Large intestine (tissue), 3 donors: ENCODE results near the gene IL12A. TPM values are rescaled to one million over a fixed set of nuclear protein-coding genes. Genes with fewer than 3 reads are reported as not detected.
A peak's percentile ranks its signal among the peaks of the same experiment; 100 is the strongest.

Source experiments
- DNase-seq, 2 donors: peaks; one replicate each; pipeline versions ENCODE4 v3.0.0 to v3.0.0-alpha.2; 2013
- H3K27ac ChIP-seq: one replicate; pipeline ENCODE4 v1.5.1; 2013; ENCODE audit warnings: low read length
- H3K27me3 ChIP-seq: 2 replicates; pipeline ENCODE4 v1.6.1; 2013; ENCODE audit warnings: low read length; ENCODE audit not compliant: control insufficient read depth, insufficient read depth
- H3K36me3 ChIP-seq: 2 replicates; pipeline ENCODE4 v1.6.1; 2013; ENCODE audit warnings: low read length; ENCODE audit not compliant: control insufficient read depth, insufficient read depth
- H3K4me1 ChIP-seq: one replicate; pipeline ENCODE4 v1.6.1; 2013; ENCODE audit warnings: low read length; ENCODE audit not compliant: control insufficient read depth, insufficient read depth
- H3K4me3 ChIP-seq: one replicate; pipeline ENCODE4 v1.5.1; 2013; ENCODE audit warnings: low read length
- H3K9me3 ChIP-seq: one replicate; pipeline ENCODE4 v1.6.1; 2013; ENCODE audit warnings: mild to moderate bottlenecking, low read depth, low read length, moderate library complexity; ENCODE audit not compliant: control insufficient read depth
- WGBS: methylation state at CpG from one replicate; pipeline ENCODE4 v1.1.5; 2013; ENCODE audit warnings: low lambda C conversion rate; ENCODE audit not compliant: insufficient coverage; 5-methylcytosine and 5-hydroxymethylcytosine counted together
- polyA plus RNA-seq: library from polyadenylated mRNA; unstranded; fragments of 120-200 nt; gene quantifications from one replicate; pipeline ENCODE4 v1.2.1, GENCODE V29; 2013

The IL12A gene
- polyA plus RNA-seq, 1 donor, result 2.8 TPM

DNA sequence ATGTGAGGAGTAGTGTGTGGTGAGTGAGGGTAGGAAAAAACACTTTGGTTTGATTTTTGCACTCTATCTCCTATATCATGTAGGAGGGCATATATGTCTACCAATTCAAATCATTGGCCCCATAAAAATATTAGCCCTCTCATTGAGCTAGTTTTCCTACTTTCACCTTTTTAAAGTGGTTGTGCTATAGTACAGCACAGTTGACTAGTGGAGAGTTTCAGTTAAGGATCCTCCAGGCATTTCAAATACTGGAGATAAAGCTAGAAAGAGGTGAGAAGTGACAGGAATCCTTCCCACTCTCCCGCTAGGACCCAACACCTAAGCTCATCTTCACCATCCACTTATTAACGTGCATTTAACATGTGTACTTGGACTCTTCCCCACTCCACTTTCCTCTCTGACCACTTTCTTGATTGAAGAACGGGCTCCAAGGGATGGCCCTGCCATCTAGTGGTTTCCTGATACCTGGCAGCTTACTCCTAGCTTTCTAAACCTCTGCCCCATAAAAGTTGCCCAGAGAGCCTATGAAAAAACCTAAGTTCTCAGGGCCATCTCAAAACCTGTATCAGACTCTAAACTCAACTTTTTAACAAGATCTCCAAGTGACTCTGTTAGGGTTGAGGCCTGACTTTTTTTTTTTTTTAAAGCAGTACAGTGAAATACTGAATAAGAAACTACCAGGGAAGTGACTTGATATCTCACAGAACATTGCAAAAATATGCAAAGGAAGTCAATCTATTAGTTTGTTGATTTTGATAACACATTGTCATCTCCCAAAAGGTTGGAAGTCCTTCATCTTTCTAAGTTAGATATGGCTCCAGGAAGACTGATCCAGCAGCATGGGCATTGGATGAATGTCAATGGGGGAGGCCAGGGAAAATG is 17.9 kb downstream of the IL12A start:
- DNase-seq, result peak; percentile 40 to 48
- H3K27me3 ChIP-seq, result no peaks in the 10 kb centered on the region
- no peak overlapping the region for H3K4me3 ChIP-seq
- H3K9me3 ChIP-seq, result no peaks in the 10 kb centered on the region
- H3K4me1 ChIP-seq, result no peaks in the 10 kb centered on the region
- no peak overlapping the region for H3K27ac ChIP-seq
- WGBS, result no CpG with 5 or more reads among the region's 3 CpGs
- H3K36me3 ChIP-seq, result no peaks in the 10 kb centered on the region

DNA sequence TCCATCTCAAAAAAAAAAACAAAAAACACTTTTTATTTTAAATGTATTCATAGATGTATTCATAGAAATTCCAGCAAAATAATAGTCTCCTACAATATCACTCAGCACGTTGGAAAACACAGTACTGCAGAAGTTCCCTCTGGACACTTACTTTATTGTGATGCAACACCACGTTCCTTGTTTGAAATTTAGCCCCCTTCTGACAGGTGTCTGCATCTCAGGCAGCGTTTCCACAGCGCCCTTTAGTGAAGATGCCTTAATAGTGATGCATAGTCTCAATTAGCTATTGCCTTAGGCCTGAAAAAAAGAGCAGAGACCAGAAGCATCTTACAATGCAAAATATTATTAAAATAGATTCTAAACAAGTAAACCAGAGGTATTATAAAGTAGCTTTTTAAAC is 20.3 kb downstream of the IL12A start:
- Histone ChIP-seq H3K27ac (no peak overlapping the region), H3K4me1 (no peaks in the 10 kb centered on the region), H3K36me3 (no peaks in the 10 kb centered on the region), H3K27me3 (no peaks in the 10 kb centered on the region), H3K4me3 (no peak overlapping the region), H3K9me3 (no peaks in the 10 kb centered on the region)
- WGBS, result no CpG with 5 or more reads among the region's 4 CpGs
- no peak for DNase-seq

GRCh38 chr3:160009525-160009924 is 20.9 kb downstream of the IL12A start:
- no peak for DNase-seq
- Histone ChIP-seq H3K27ac (no peak overlapping the region), H3K4me1 (no peaks in the 10 kb centered on the region), H3K9me3 (no peaks in the 10 kb centered on the region), H3K36me3 (no peaks in the 10 kb centered on the region), H3K4me3 (no peak overlapping the region), H3K27me3 (no peaks in the 10 kb centered on the region)

GRCh38 chr3:160010578-160010977 is 21.9 kb downstream of the IL12A start:
- Histone ChIP-seq H3K4me1 (no peaks in the 10 kb centered on the region), H3K4me3 (no peak overlapping the region), H3K9me3 (no peaks in the 10 kb centered on the region), H3K27me3 (no peaks in the 10 kb centered on the region), H3K36me3 (no peaks in the 10 kb centered on the region), H3K27ac (no peak overlapping the region)
- WGBS, result no CpG with 5 or more reads among the region's 4 CpGs
- DNase-seq, result no peak

GRCh38 chr3:160012108-160012507 is 23.5 kb downstream of the IL12A start:
- Histone ChIP-seq H3K4me1 (no peaks in the 10 kb centered on the region), H3K27me3 (no peaks in the 10 kb centered on the region), H3K27ac (no peak overlapping the region), H3K9me3 (no peaks in the 10 kb centered on the region), H3K4me3 (no peak overlapping the region), H3K36me3 (no peaks in the 10 kb centered on the region)
- WGBS, result 67% methylated on average over 1 of the region's 2 CpGs
- DNase-seq, result no peak

- WGBS, result 100% methylated on average over 1 of the region's 1 CpG
- H3K27me3 ChIP-seq, result no peaks in the 10 kb centered on the region
- H3K9me3 ChIP-seq, result no peaks in the 10 kb centered on the region
Measured at GRCh38 chr3:160016972-160017371, 28.3 kb downstream of the IL12A start.

DNA sequence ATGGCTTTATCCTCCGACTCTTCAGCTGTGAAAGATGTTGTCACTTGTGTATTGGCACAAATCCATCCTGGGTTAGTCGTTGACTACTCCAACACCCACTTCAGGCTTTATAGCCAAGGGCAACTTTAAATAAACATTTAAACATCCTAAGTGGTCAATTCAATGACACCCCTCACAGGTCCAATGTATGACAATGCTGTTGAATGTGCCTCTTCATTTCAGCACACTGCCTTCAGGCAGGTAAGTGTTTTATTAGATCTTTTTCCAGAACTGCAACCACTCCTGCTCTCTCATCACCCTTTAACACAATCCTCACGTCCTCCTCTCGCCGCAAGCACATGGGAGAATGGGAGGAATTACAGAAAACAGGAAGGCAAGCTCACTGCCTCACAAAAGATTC is 30.3 kb downstream of the IL12A start:
- no peak for DNase-seq
- Histone ChIP-seq H3K27me3 (no peaks in the 10 kb centered on the region), H3K4me3 (no peak overlapping the region), H3K9me3 (no peaks in the 10 kb centered on the region), H3K27ac (no peak overlapping the region), H3K36me3 (no peaks in the 10 kb centered on the region), H3K4me1 (no peaks in the 10 kb centered on the region)
- no CpG with 5 or more reads among the region's 5 CpGs for WGBS

More at GRCh38 chr3:160016972-160017371, 28.3 kb downstream of the IL12A start:
- H3K27ac ChIP-seq, result no peak overlapping the region
- no peaks in the 10 kb centered on the region for H3K4me1 ChIP-seq
- H3K36me3 ChIP-seq, result no peaks in the 10 kb centered on the region
- H3K4me3 ChIP-seq, result no peak overlapping the region
- DNase-seq, result no peak

- H3K27ac ChIP-seq, result no peak overlapping the region
- no peaks in the 10 kb centered on the region for H3K36me3 ChIP-seq
- H3K27me3 ChIP-seq, result no peaks in the 10 kb centered on the region
- WGBS, result 96% methylated on average over 1 of the region's 4 CpGs
- DNase-seq, result no peak
- H3K4me3 ChIP-seq, result no peak overlapping the region
- H3K4me1 ChIP-seq, result no peaks in the 10 kb centered on the region
- no peaks in the 10 kb centered on the region for H3K9me3 ChIP-seq
Measured at GRCh38 chr3:160020057-160020711, 31.5 kb downstream of the IL12A start.

- Histone ChIP-seq H3K4me3 (no peak overlapping the region), H3K4me1 (no peaks in the 10 kb centered on the region), H3K36me3 (no peaks in the 10 kb centered on the region), H3K27me3 (no peaks in the 10 kb centered on the region), H3K27ac (no peak overlapping the region), H3K9me3 (no peaks in the 10 kb centered on the region)
- no peak for DNase-seq
- no CpG with 5 or more reads among the region's 9 CpGs for WGBS
Measured at GRCh38 chr3:160022068-160022467, 33.4 kb downstream of the IL12A start.

GRCh38 chr3:160023476-160023875 is 34.8 kb downstream of the IL12A start:
- WGBS, result no CpG with 5 or more reads among the region's 1 CpG

More at GRCh38 chr3:160023476-160023875, 34.8 kb downstream of the IL12A start:
- no peaks in the 10 kb centered on the region for H3K27me3 ChIP-seq
- H3K4me3 ChIP-seq, result no peak overlapping the region
- H3K36me3 ChIP-seq, result no peaks in the 10 kb centered on the region
- H3K27ac ChIP-seq, result no peak overlapping the region
- no peaks in the 10 kb centered on the region for H3K4me1 ChIP-seq
- DNase-seq, result no peak
- no peaks in the 10 kb centered on the region for H3K9me3 ChIP-seq
